IMR-90 (cell line): ENCODE data around the gene TTC28. TPM values are rescaled to one million over a fixed set of nuclear protein-coding genes. Genes with fewer than 3 reads are reported as not detected.

Experiments used
- ATAC-seq: fragments of 200-7000 bp; cut with Tn5 transposase; 2 replicates; pipeline ENCODE4 v1.9.1; 2020; ENCODE audit warnings: low read depth, mild to moderate bottlenecking, moderate library complexity
- BruUV-seq: library from RNA; stranded (reverse); fragments of 400-500 nt; replicated peaks from 2 replicates; lab custom pipeline; 2021; lab: Mats Ljungman, UMichigan
- CTCF ChIA-PET: fragments of 300-600 bp; formaldehyde crosslinking; extraction: SDS; loops from one replicate; lab custom pipeline; 2021; ENCODE audit warnings: antibody characterized with exemption; lab: Yijun Ruan, JAX
- POLR2A ChIA-PET: fragments of 300-600 bp; sonication (Branson Sonifier 250); formaldehyde crosslinking; loops from one replicate; lab custom pipeline; 2022; ENCODE audit warnings: antibody characterized with exemption; ENCODE audit not compliant: unreplicated experiment; lab: Charles Lee
- DNase-seq: peaks from one replicate; pipeline ENCODE4 v3.0.0; 2013
- H2AFZ ChIP-seq: replicated peaks from 2 replicates; pipeline ENCODE3; 2013; ENCODE audit warnings: low read length, mild to moderate bottlenecking; ENCODE audit not compliant: poor library complexity
- H2AK5ac ChIP-seq: 2 replicates; pipeline ENCODE4 v1.6.1; 2013; ENCODE audit warnings: low read depth, low read length, inconsistent platforms
- H2AK9ac ChIP-seq: replicated peaks from 2 replicates; pipeline ENCODE3; 2013; ENCODE audit warnings: mild to moderate bottlenecking, low read depth, low read length, moderate library complexity; ENCODE audit not compliant: poor library complexity
- H2BK120ac ChIP-seq: 2 replicates; pipeline ENCODE4 v1.6.1; 2013; ENCODE audit warnings: low read depth, low read length, inconsistent platforms
- H2BK15ac ChIP-seq: 3 replicates; pipeline ENCODE4 v1.6.1; 2013; ENCODE audit warnings: low read depth, low read length, inconsistent platforms
- H2BK20ac ChIP-seq: 2 replicates; pipeline ENCODE4 v1.6.1; 2013; ENCODE audit warnings: low read depth, mild to moderate bottlenecking, inconsistent platforms, low read length, moderate library complexity
- H2BK5ac ChIP-seq: 2 replicates; pipeline ENCODE4 v1.6.1; 2013; ENCODE audit warnings: mild to moderate bottlenecking, low read depth, low read length, inconsistent platforms; ENCODE audit not compliant: poor library complexity, severe bottlenecking
- H3K14ac ChIP-seq: replicated peaks from 2 replicates; pipeline ENCODE4 v1.6.1; 2013; ENCODE audit warnings: low read depth, low read length, inconsistent platforms
- H3K18ac ChIP-seq: 2 replicates; pipeline ENCODE4 v1.6.1; 2013; ENCODE audit warnings: low read depth, low read length, control low read depth
- H3K23ac ChIP-seq: 2 replicates; pipeline ENCODE4 v1.6.1; 2013; ENCODE audit warnings: low read depth, low read length, inconsistent platforms
- H3K27ac ChIP-seq: 2 replicates; pipeline ENCODE4 v1.5.1; 2013; ENCODE audit warnings: mild to moderate bottlenecking, control low read depth, low read length; ENCODE audit not compliant: insufficient read depth
- H3K27me3 ChIP-seq: 2 replicates; pipeline ENCODE4 v1.6.1; 2013; ENCODE audit warnings: low read length; ENCODE audit not compliant: control insufficient read depth, insufficient read depth
- H3K36me3 ChIP-seq: 2 replicates; pipeline ENCODE4 v1.6.1; 2013; ENCODE audit warnings: low read length, mixed read lengths; ENCODE audit not compliant: control insufficient read depth, insufficient read depth
- H3K4ac ChIP-seq: 2 replicates; pipeline ENCODE4 v1.6.1; 2013; ENCODE audit warnings: low read depth, low read length, inconsistent platforms
- H3K4me1 ChIP-seq: 2 replicates; pipeline ENCODE4 v1.6.1; 2013; ENCODE audit warnings: low read length, mixed read lengths; ENCODE audit not compliant: control insufficient read depth, insufficient read depth
- H3K4me2 ChIP-seq: 2 replicates; pipeline ENCODE4 v1.6.1; 2013; ENCODE audit warnings: low read depth, mild to moderate bottlenecking, control low read depth, low read length, moderate library complexity
- H3K4me3 ChIP-seq: 2 replicates; pipeline ENCODE4 v1.5.1; 2013; ENCODE audit warnings: low read depth, mild to moderate bottlenecking, control low read depth, low read length, moderate library complexity; ENCODE audit not compliant: insufficient read depth
- H3K56ac ChIP-seq: 2 replicates; pipeline ENCODE4 v1.6.1; 2013; ENCODE audit warnings: low read length, inconsistent platforms; ENCODE audit not compliant: insufficient read depth; ENCODE audit errors: extremely low read depth
- H3K79me1 ChIP-seq, 2 experiments: 2 replicates each; pipeline ENCODE4 v1.6.1; 2013; ENCODE audit warnings: low read length in 2 of 2, inconsistent platforms in 1 of 2, low read depth in 1 of 2
- H3K9ac ChIP-seq: 2 replicates; pipeline ENCODE4 v1.6.1; 2013; ENCODE audit warnings: low read depth, low read length, control low read depth
- H3K9me1 ChIP-seq: 2 replicates; pipeline ENCODE4 v1.6.1; 2013; ENCODE audit warnings: low read length, inconsistent platforms; ENCODE audit not compliant: insufficient read depth
- H3K9me3 ChIP-seq: 2 replicates; pipeline ENCODE4 v1.6.1; 2013; ENCODE audit warnings: low read length; ENCODE audit not compliant: control insufficient read depth, insufficient read depth
- H4K20me1 ChIP-seq: 2 replicates; pipeline ENCODE4 v1.6.1; 2013; ENCODE audit warnings: low read length, inconsistent platforms; ENCODE audit not compliant: insufficient read depth
- H4K5ac ChIP-seq: 2 replicates; pipeline ENCODE4 v1.6.1; 2013; ENCODE audit warnings: mild to moderate bottlenecking, low read depth, low read length, control low read depth
- H4K8ac ChIP-seq, 2 experiments: 2 replicates each; pipeline ENCODE4 v1.6.1; 2013; ENCODE audit warnings: low read depth in 2 of 2, low read length in 2 of 2, control low read depth in 1 of 2, inconsistent platforms in 1 of 2
- H4K91ac ChIP-seq: 2 replicates; pipeline ENCODE4 v1.6.1; 2013; ENCODE audit warnings: low read depth, low read length, inconsistent platforms; ENCODE audit not compliant: insufficient read depth
- BHLHE40 ChIP-seq: fragments of 150-350 bp; IDR thresholded peaks from 2 replicates; pipeline ENCODE4 v1.6.1; 2016; ENCODE audit warnings: mild to moderate bottlenecking, low read depth, low read length
- CHD1 ChIP-seq: IDR thresholded peaks from 2 replicates; pipeline ENCODE4 v1.6.1; 2012; ENCODE audit warnings: low read depth, low read length, improper control_type of control experiment
- MAFK ChIP-seq: IDR thresholded peaks from 2 replicates; pipeline ENCODE4 v1.6.1; 2012; ENCODE audit warnings: low read depth, low read length, improper control_type of control experiment
- RFX5 ChIP-seq: IDR thresholded peaks from 2 replicates; pipeline ENCODE4 v1.8.0; 2012; ENCODE audit warnings: low read depth, mild to moderate bottlenecking, low read length, moderate library complexity
- WGBS, 2 experiments: methylation state at CpG; one replicate each; pipeline versions ENCODE4 v1.1.5 to v1.1.7; 2013; ENCODE audit warnings: missing lambda C conversion rate in 2 of 2; ENCODE audit not compliant: insufficient read length in 1 of 2; ENCODE audit errors: extremely low coverage in 2 of 2; 5-methylcytosine and 5-hydroxymethylcytosine counted together
- dilution Hi-C: fragments of 300-500 bp; cut with HindIII; formaldehyde crosslinking; loops from one replicate; pipeline ENCODE4 v1.14.3; 2018; ENCODE audit warnings: low sequenced_read_pairs; ENCODE audit not compliant: unreplicated experiment
- in situ Hi-C: fragments of 300-500 bp; cut with MboI; formaldehyde crosslinking; loops from 3 replicates; pipeline ENCODE4 v1.14.3; 2019; ENCODE audit warnings: low sequenced_read_pairs, inconsistent platforms, mixed read lengths
- intact Hi-C: fragments of 100-400 bp; cut with micrococcal nuclease; formaldehyde crosslinking; loops from 2 replicates; pipeline ENCODE4 v1.10.0; 2022
- polyA plus RNA-seq, 3 experiments: library from polyadenylated mRNA; depleted of rRNA; stranded (reverse); fragments of >200 nt; gene quantifications; 2 replicates each; pipeline ENCODE4 v1.2.3, GENCODE V29; 2012; ENCODE audit warnings: low replicate concordance in 1 of 3
- total RNA-seq: library from RNA; depleted of rRNA; stranded (reverse); fragments of >200 nt; gene quantifications from 2 replicates; pipeline ENCODE4 v1.2.3, GENCODE V29; 2012

Gene TTC28
- total and polyA plus RNA-seq, 2 of the 4 experiments (the other 2 are of a cell fraction), result 5.6 to 13.3 TPM

DNA sequence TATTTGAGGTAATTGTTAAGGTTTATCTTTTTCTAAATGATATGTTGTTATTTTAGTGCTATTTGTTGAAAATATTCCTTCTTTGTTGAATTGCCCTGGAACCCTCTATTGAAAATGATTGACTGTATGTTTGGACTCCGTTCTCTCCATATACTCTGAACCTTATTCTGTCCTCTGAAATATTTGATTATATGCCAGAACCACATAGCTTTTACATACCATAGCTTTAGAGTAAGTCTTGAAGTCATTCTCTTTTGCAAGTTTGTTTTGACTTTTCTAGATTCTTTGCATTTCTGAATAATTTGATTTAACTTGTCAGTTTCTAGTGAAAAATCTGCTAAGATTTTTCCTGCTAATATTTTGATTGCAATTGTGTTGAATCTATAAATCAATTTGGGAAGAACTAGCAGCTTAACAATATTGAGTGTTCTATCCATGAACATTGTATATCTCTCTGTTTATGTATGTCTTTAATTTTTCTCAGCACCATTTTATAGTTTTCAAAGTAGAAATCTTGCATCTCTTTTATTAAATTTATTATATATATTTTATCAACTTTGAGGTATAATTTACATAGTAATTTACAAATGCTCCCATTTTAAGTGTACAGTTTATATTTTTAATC lies 708.9 kb downstream of the TTC28 start:
- H2BK20ac ChIP-seq, result no peak overlapping the region
- H4K8ac ChIP-seq, result no peak overlapping the region
- no peak overlapping the region for H2BK15ac ChIP-seq
- H3K4ac ChIP-seq, result no peak overlapping the region
- no peak overlapping the region for H3K4me2 ChIP-seq
- peak overlapping the region; percentile 41 for H2BK5ac ChIP-seq
- H3K9me3 ChIP-seq, result peaks cover 2% of the 10 kb centered on the region; the same call in 1 of the 2 replicates
- ATAC-seq, result peak; percentile 68
- H3K36me3 ChIP-seq, result no peaks in the 10 kb centered on the region
- dilution Hi-C loops, result no loop called here
- peaks cover 4% of the 10 kb centered on the region for H3K4me1 ChIP-seq
- no peaks in the 10 kb centered on the region for H4K20me1 ChIP-seq
- no peak overlapping the region for H3K56ac ChIP-seq
- CTCF ChIA-PET, result no interaction called here
- peak; percentile 54 for DNase-seq
- H3K27ac ChIP-seq, result no peak overlapping the region
- intact Hi-C loops, result no loop called here
- TF ChIP-seq RFX5 (no peak), CHD1 (no peak), BHLHE40 (no peak), MAFK (no peak)
- WGBS, 2 experiments, result no CpG with 5 or more reads among the region's 1 CpG
- POLR2A ChIA-PET, result interaction anchor here (0.6 kb wide), 1 partner anchor 32 kb away, joined by 4 read pairs; no protein-coding TSS in a partner anchor
- no peaks in the 10 kb centered on the region for H3K27me3 ChIP-seq
- H4K5ac ChIP-seq, result no peak overlapping the region
- 0 out of 4 replicates have a peak, but pooled peaks cover 0 to 4% of the 10 kb centered on the region in 2 experiments for H3K79me1 ChIP-seq
- no peak overlapping the region for H3K4me3 ChIP-seq
- no peak overlapping the region for H3K9ac ChIP-seq
- H3K18ac ChIP-seq, result no peak overlapping the region
- no peak overlapping the region for H3K14ac ChIP-seq
- H2AFZ ChIP-seq, result no peak overlapping the region
- H3K9me1 ChIP-seq, result peaks cover 4% of the 10 kb centered on the region
- in situ Hi-C loops, result no loop called here
- H2AK9ac ChIP-seq, result no peak overlapping the region
- H3K23ac ChIP-seq, result no peak overlapping the region
- H2BK120ac ChIP-seq, result no peak overlapping the region
- H4K91ac ChIP-seq, result no peak overlapping the region
- H2AK5ac ChIP-seq, result no peak overlapping the region
- no TSS peak for BruUV-seq
